ENCODE results near the gene SPATA13.
"Not testable (repeated sequence)": the region's sequence is repeated elsewhere in the genome, so short reads cannot be mapped to it uniquely, and the experiment has no call there.

SPATA13 gene

DNA sequence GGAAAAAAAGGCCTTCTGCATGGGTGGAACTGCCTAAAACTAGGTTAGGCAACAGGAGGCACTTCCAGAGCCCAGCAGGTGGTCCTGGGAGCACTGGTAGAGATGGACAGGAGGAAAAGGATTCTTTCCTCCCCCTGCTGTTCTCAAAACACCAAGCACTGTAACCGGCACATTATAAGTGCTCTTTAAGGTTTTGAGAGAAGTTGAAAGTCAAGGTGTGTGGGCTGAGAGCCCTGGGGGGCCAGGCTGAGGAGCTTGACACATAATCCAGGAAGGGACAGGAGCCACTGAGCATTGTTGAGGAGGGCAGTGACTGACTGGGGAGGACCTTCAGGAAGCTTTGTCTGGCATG lies 32.3 kb downstream of the SPATA13 start:
- H4K20me1 ChIP-seq: no peaks in the 10 kb centered on the region
- peaks cover 7 to 21% (median 14%) of the 10 kb centered on the region in 11 experiments; a peak in 21 of 22 replicates for H3K9me3 ChIP-seq (replicated peaks in 1 of 11)
- no peak overlapping the region for H3K9ac ChIP-seq
- no peak for TF ChIP-seq Cebpa-rat (IDR thresholded peaks at IDR 0.05)
- H3K4me1 ChIP-seq: peaks cover 0 to 6% (median 0%) of the 10 kb centered on the region in 10 experiments; a peak in 2 of 20 replicates
- no peak overlapping the region for H3K4me3 ChIP-seq
- H3K36me3 ChIP-seq: 0 out of 22 replicates have a peak, but pooled peaks cover 0 to 7% (median 0%) of the 10 kb centered on the region in 11 experiments
- no peak overlapping the region for H3K4me2 ChIP-seq
- H3K27ac ChIP-seq: no peak overlapping the region
- H3K27me3 ChIP-seq: no peaks in the 10 kb centered on the region

DNA sequence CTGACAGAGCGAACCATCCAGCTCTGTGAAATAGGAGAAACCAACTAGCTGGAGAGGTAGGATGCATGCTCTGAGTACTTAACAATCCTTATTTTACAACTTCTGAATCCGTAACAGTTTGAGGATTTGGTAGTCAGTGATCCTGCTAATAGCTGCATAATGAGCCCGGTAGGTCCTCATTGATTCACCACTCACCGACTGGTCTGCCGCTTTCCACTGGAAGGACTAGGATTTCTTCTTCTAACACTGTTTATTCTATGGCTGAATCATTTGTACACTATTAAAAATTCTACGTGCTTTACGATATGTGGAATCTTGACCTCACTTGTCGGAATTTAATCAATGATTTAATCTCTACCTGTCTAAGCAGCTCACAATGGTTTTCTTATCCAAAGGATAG lies 33.9 kb downstream of the SPATA13 start:
- Histone ChIP-seq H3K36me3 (0 out of 22 replicates have a peak, but pooled peaks cover 0 to 7% (median 0%) of the 10 kb centered on the region in 11 experiments), H3K4me3 (no peak overlapping the region), H3K27me3 (no peaks in the 10 kb centered on the region), H3K4me2 (no peak overlapping the region), H3K4me1 (peaks cover 0 to 6% (median 0%) of the 10 kb centered on the region in 10 experiments; a peak in 2 of 20 replicates), H3K9me3 (replicated peaks in 1 of 11) (0 out of 22 replicates have a peak, but pooled peaks cover 0 to 6% (median 0%) of the 10 kb centered on the region in 11 experiments), H4K20me1 (no peaks in the 10 kb centered on the region), H3K27ac (no peak overlapping the region), H3K9ac (no peak overlapping the region)
- TF ChIP-seq Cebpa-rat (IDR thresholded peaks at IDR 0.05): no peak

DNA sequence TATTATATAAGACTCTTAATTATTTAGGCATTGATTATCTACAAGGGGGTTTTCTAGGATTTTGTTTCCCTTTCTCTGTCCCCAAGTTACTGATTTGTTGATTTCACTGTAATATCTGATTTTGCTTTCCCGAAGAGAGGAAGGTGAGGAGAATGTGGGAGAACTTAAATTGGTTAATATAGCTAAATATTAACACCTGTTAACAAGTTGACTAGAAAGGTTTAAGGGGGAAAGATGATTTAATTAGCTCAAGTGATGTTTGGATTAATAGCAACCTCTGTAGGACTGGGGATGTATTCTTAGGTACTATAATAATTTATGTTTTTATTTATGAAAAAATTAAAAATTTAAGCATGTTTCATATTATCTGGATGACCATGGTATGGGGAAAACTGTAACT lies 35.1 kb downstream of the SPATA13 start:
- H3K9me3 ChIP-seq (replicated peaks in 1 of 11): 0 out of 22 replicates have a peak, but pooled peaks cover 0 to 5% (median 0%) of the 10 kb centered on the region in 11 experiments
- H4K20me1 ChIP-seq: no peaks in the 10 kb centered on the region
- H3K4me2 ChIP-seq: no peak overlapping the region
- H3K4me3 ChIP-seq: no peak overlapping the region
- peaks cover 0 to 6% (median 0%) of the 10 kb centered on the region in 10 experiments; a peak in 2 of 20 replicates for H3K4me1 ChIP-seq
- H3K27ac ChIP-seq: no peak overlapping the region
- H3K9ac ChIP-seq: no peak overlapping the region
- no peaks in the 10 kb centered on the region for H3K27me3 ChIP-seq
- no peak for TF ChIP-seq Cebpa-rat (IDR thresholded peaks at IDR 0.05)
- H3K36me3 ChIP-seq: 0 out of 22 replicates have a peak, but pooled peaks cover 0 to 5% (median 0%) of the 10 kb centered on the region in 11 experiments

DNA sequence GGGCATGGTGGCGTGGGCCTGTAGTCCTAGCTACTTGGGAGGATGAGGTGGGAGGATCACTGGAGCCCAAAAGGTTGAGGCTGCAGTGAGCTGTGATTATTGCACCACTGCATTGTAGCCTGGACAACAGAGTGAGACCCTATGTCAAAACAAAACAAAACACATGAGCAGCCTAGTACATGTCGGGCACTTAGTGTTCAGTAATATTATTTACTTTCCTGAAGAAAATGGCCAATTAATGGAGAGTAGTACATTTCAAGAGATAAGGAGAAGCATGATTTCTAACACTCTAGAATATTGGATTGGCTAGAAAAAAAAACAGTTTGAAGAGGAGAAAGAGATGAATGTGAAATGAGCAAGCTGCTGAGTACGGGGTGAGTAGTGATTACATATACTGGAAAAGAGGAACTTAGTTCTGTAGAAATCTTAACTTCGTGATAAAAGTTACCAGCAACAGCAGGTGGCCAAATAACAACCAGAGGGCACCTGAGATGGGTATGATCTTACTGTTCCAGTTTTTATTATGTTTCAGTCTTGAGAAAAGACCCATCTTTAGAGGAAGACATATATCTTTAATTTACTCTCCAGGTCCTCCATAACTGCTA lies 36.2 kb downstream of the SPATA13 start:
- Histone ChIP-seq H3K4me2 (no peak overlapping the region), H3K27ac (no peak overlapping the region)

DNA sequence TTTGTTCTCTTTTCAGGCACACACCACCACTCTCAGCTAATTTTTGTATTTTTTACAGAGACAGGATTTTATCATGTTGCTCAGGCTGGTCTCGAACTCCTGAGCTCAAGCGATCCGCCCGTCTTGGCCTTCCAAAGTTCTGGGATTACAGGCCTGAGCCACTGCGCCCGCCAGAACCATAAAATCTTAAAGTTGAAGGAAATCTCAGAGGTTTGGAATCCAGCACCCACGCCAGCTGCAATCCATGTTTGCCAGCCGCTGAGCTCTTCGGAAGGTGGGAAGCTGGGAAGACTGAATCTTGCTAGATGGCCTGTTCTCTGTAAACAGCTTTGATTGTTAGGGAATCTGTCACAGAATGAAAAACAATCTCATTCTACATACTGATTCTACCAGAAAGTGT lies 38.5 kb downstream of the SPATA13 start:
- Histone ChIP-seq H3K4me3 (no peak overlapping the region), H4K20me1 (no peaks in the 10 kb centered on the region), H3K27ac (no peak overlapping the region), H3K27me3 (no peaks in the 10 kb centered on the region), H3K9ac (no peak overlapping the region), H3K9me3 (replicated peaks in 1 of 11) (no peaks in the 10 kb centered on the region), H3K4me1 (peaks cover 10 to 23% (median 20%) of the 10 kb centered on the region in 10 experiments), H3K36me3 (no peaks in the 10 kb centered on the region), H3K4me2 (no peak overlapping the region)
- TF ChIP-seq Cebpa-rat (IDR thresholded peaks at IDR 0.05): no peak

More for the DNA sequence above, 36.2 kb downstream of the SPATA13 start:
- Histone ChIP-seq H3K9me3 (replicated peaks in 1 of 11) (no peaks in the 10 kb centered on the region), H3K4me1 (peaks cover 0 to 6% (median 0%) of the 10 kb centered on the region in 10 experiments; a peak in 2 of 20 replicates), H3K27me3 (no peaks in the 10 kb centered on the region), H3K36me3 (no peaks in the 10 kb centered on the region), H4K20me1 (no peaks in the 10 kb centered on the region), H3K9ac (no peak overlapping the region), H3K4me3 (no peak overlapping the region)
- TF ChIP-seq Cebpa-rat (IDR thresholded peaks at IDR 0.05): no peak

DNA sequence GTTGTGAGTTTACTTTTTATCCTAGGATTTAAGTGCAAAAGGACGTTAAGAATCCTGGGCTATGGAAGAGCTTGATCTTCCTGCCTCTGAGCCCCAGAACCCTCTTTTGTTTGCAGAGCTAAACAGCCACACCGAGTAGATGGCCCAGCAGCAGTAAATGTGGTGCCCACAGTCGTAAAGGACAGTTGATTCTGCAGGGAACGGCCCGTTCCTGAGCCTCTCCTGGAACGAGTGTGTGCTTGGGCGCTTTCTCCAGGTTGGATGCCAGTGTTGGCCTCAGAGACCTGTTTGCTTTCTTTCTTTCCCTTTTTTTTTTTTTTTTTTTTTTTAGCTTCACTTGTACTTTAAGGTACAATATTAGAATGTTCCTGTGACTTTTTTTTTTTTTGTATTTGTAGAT lies 41.7 kb downstream of the SPATA13 start:
- no peak overlapping the region for H3K4me3 ChIP-seq
- H3K27me3 ChIP-seq: no peaks in the 10 kb centered on the region
- peak overlapping the region in 7 of 11 experiments; percentile 14 to 89 (median 78); a peak in 12 of 22 replicates for H3K4me2 ChIP-seq
- no peak for TF ChIP-seq Cebpa-rat (IDR thresholded peaks at IDR 0.05)
- H4K20me1 ChIP-seq: no peaks in the 10 kb centered on the region
- H3K36me3 ChIP-seq: no peaks in the 10 kb centered on the region
- H3K9me3 ChIP-seq (replicated peaks in 1 of 11): no peaks in the 10 kb centered on the region
- H3K27ac ChIP-seq: no peak overlapping the region
- peaks cover 21 to 37% (median 33%) of the 10 kb centered on the region in 10 experiments for H3K4me1 ChIP-seq
- no peak overlapping the region for H3K9ac ChIP-seq

DNA sequence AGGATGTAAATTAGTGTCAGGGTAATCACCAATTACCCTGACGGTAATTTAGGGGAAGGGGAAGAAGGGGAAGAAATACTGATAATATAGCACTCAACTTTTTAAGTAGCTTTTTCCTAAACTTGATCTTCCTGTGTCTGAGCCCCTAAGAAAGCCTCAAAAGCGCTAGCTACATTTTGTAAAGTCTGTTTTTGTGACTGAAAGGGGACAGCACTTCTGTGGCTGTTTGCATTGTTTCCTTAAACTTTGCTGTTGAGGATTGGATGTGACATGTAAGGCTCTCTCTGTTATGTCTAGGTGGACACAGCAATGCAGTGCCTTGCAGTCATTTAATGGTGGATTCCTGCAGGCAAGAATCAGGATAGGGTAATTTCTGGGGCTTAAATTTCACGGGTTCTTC lies 42.8 kb downstream of the SPATA13 start:
- peaks cover 21 to 41% (median 37%) of the 10 kb centered on the region in 10 experiments for H3K4me1 ChIP-seq
- H3K27me3 ChIP-seq: no peaks in the 10 kb centered on the region
- H3K4me3 ChIP-seq: peak overlapping the region in 4 of 10 experiments; percentile 2 to 30 (median 18); a peak in 5 of 20 replicates
- no peaks in the 10 kb centered on the region for H3K36me3 ChIP-seq
- no peaks in the 10 kb centered on the region for H3K9me3 ChIP-seq (replicated peaks in 1 of 11)
- peak overlapping the region; percentile 51 to 89 (median 80); a peak in 21 of 22 replicates for H3K4me2 ChIP-seq
- TF ChIP-seq Cebpa-rat (IDR thresholded peaks at IDR 0.05): no peak
- H3K27ac ChIP-seq: peak overlapping the region in 8 of 11 experiments; percentile 22 to 64 (median 56); a peak in 15 of 22 replicates
- H4K20me1 ChIP-seq: no peaks in the 10 kb centered on the region
- peak overlapping the region in 8 of 11 experiments; percentile 3 to 45 (median 25); a peak in 9 of 22 replicates for H3K9ac ChIP-seq

DNA sequence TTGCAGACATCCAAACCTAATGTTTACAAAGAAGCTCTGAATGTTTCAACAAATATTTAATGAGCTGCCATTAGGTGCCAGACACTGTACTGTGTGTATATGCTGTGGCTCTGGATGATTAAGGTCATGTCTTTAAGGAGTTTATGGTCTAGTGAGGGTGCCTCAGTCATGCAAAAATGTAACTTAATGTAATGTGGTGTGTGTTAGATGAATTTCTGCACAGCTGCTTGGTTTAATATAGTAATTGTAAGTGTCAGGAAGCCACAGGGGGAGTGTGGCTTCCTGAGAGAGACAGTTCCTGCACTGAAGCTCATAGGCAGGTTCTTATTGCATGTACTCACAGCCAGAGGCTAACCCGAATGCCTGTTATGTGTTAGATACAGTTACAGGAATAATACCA lies 43.3 kb downstream of the SPATA13 start:
- Histone ChIP-seq H3K9ac (peak overlapping the region in 6 of 11 experiments; percentile 11 to 45 (median 25); a peak in 8 of 22 replicates), H3K36me3 (no peaks in the 10 kb centered on the region), H4K20me1 (no peaks in the 10 kb centered on the region), H3K4me1 (peaks cover 21 to 44% (median 42%) of the 10 kb centered on the region in 10 experiments), H3K9me3 (replicated peaks in 1 of 11) (no peaks in the 10 kb centered on the region), H3K27ac (peak overlapping the region in 8 of 11 experiments; percentile 14 to 64 (median 56); a peak in 14 of 22 replicates), H3K4me2 (peak overlapping the region; percentile 51 to 89 (median 80)), H3K4me3 (peak overlapping the region in 5 of 10 experiments; percentile 2 to 34 (median 25); a peak in 6 of 20 replicates), H3K27me3 (no peaks in the 10 kb centered on the region)
- TF ChIP-seq Cebpa-rat (IDR thresholded peaks at IDR 0.05): no peak

DNA sequence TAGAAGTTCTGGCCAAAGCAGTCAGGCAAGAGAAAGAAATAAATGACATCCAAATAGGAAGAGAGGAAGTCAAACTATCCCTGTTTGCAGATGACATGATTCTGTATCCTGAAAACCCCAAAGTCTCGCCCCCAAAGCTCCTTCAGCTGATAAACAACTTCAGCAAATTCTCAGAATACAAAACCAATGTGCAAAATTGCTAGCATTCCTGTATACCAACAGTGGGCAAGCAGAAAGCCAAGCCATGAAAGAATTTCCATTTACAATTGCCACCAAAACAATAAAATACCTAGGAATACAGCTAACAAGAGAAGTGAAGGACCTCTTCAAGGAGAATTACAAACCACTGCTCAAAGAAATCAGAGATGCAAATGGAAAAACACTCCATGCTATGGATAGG lies 44.6 kb downstream of the SPATA13 start:
- Histone ChIP-seq H3K4me1 (peaks cover 21 to 46% (median 43%) of the 10 kb centered on the region in 10 experiments), H3K4me2 (peak overlapping the region in 10 of 11 experiments; percentile 51 to 89 (median 80); a peak in 19 of 22 replicates), H3K27ac (peak overlapping the region in 2 of 11 experiments; percentile 35 to 39; a peak in 3 of 22 replicates)
- H3K4me3 ChIP-seq; H3K36me3 ChIP-seq; H3K27me3 ChIP-seq; H3K9me3 ChIP-seq (replicated peaks in 1 of 11); H4K20me1 ChIP-seq; H3K9ac ChIP-seq: not testable (repeated sequence)
